Measurements from ENCODE around the gene ADSL.

GRCh38 chr22:40434106-40434505, 87.8 kb downstream of the ADSL start:
- TF ChIP-seq CSDC2 (CRISPR knock-in tag; IDR thresholded peaks at IDR 0.05): no peak
- TF ChIP-seq BACH2 (CRISPR knock-in tag; IDR thresholded peaks at IDR 0.05; ENCODE audit: borderline replicate concordance): no peak
- TF ChIP-seq ZFP3 (CRISPR knock-in tag; IDR thresholded peaks at IDR 0.05): no peak
- no peak for TF ChIP-seq POU6F1 (CRISPR knock-in tag; IDR thresholded peaks at IDR 0.05; ENCODE audit: borderline replicate concordance, low read depth)
- no peak for TF ChIP-seq PATZ1 (CRISPR knock-in tag; IDR thresholded peaks at IDR 0.05; ENCODE audit: borderline replicate concordance)
- TF ChIP-seq CREB5 (CRISPR knock-in tag; IDR thresholded peaks at IDR 0.05; ENCODE audit: low read depth): no peak
- no peak for TF ChIP-seq ESRRG (CRISPR knock-in tag; IDR thresholded peaks at IDR 0.05)
- no peak for TF ChIP-seq ZC3H10 (CRISPR knock-in tag; IDR thresholded peaks at IDR 0.05)
- TF ChIP-seq CSRNP3 (CRISPR knock-in tag; IDR thresholded peaks at IDR 0.05): no peak
- TF ChIP-seq ZNF8 (CRISPR knock-in tag; IDR thresholded peaks at IDR 0.05): no peak
